ENCODE data around the gene CTNND2. TPM values are rescaled to one million over a fixed set of nuclear protein-coding genes. Genes with fewer than 3 reads are reported as not detected.

CTNND2 gene
- total and polyA plus RNA-seq, 9 of the 15 experiments (the other 6 are each of a cell fraction or from before 2014, with no cell fraction given): 0.03 to 0.35 TPM; not detected in 7

- Histone ChIP-seq H3K9me1 (ENCODE audit: control insufficient read depth, insufficient read depth, low read length) (no peaks in the 10 kb centered on the region), H3K79me2 (ENCODE audit: control insufficient read depth, insufficient read depth, low read length) (no peaks in the 10 kb centered on the region), H3K27ac (ENCODE audit: extremely low read depth, low read depth, low read length) (no peak overlapping the region), H3K4me3 (no peak overlapping the region), H3K4me2 (ENCODE audit: insufficient read depth, low read length) (no peak overlapping the region), H3K4me1 (replicated peaks in 1 of 2; ENCODE audit: control insufficient read depth in 2 of 2, insufficient read depth in 2 of 2, low read length in 2 of 2) (no peaks in the 10 kb centered on the region), H3K9me3 (replicated peaks; ENCODE audit: control insufficient read depth, insufficient read depth, low read depth, low read length) (no peaks in the 10 kb centered on the region), H2AFZ (ENCODE audit: low read depth, low read length) (no peak overlapping the region), H3K27me3 (ENCODE audit: control insufficient read depth in 2 of 2, insufficient read depth in 2 of 2, low read length in 2 of 2) (peaks cover 0 to 13% of the 10 kb centered on the region in 2 experiments; a peak in 2 of 5 replicates), H4K20me1 (replicated peaks; ENCODE audit: control insufficient read depth, insufficient read depth, low read length) (no peaks in the 10 kb centered on the region; the same call in 1 of the 2 replicates), H3K9ac (ENCODE audit: insufficient read depth in 1 of 2, low read depth in 2 of 2, low read length in 2 of 2) (no peak overlapping the region), H3K36me3 (ENCODE audit: control insufficient read depth, insufficient read depth, low read length) (no peaks in the 10 kb centered on the region)
- no peak for TF ChIP-seq ZNF830 (CRISPR knock-in tag; IDR thresholded peaks at IDR 0.05)
- TF ChIP-seq THAP7 (CRISPR knock-in tag; IDR thresholded peaks at IDR 0.05): no peak
- TF ChIP-seq ZNF324 (CRISPR knock-in tag; IDR thresholded peaks at IDR 0.05): no peak
- TF ChIP-seq SAFB (IDR thresholded peaks at IDR 0.05; ENCODE audit: borderline replicate concordance, low read depth, low read length): no peak
- no peak for TF ChIP-seq MCM7 (IDR thresholded peaks at IDR 0.05)
- no peak for TF ChIP-seq ELF2 (CRISPR knock-in tag; IDR thresholded peaks at IDR 0.05)
- no peak for TF ChIP-seq HNRNPLL (IDR thresholded peaks at IDR 0.05; ENCODE audit: low read depth, low read length, poor library complexity, severe bottlenecking)
- no peak for TF ChIP-seq FOXP1 (CRISPR knock-in tag; IDR thresholded peaks at IDR 0.05)
- TF ChIP-seq SMAD2 (IDR thresholded peaks at IDR 0.05; ENCODE audit: low read depth, low read length): no peak
- no peak for TF ChIP-seq CTBP1 (IDR thresholded peaks at IDR 0.05; ENCODE audit: borderline replicate concordance)
- no peak for TF ChIP-seq E4F1 (CRISPR knock-in tag; IDR thresholded peaks at IDR 0.05; ENCODE audit: borderline replicate concordance)
- TF ChIP-seq ZNF253 (CRISPR knock-in tag; conservative IDR thresholded peaks at IDR 0.05): no peak
- no peak for TF ChIP-seq BRD9 (IDR thresholded peaks at IDR 0.05; ENCODE audit: low read depth, partially characterized antibody)
- no peak for TF ChIP-seq HMG20B (CRISPR knock-in tag; IDR thresholded peaks at IDR 0.05)
- no peak for TF ChIP-seq TCF7L2 (IDR thresholded peaks at IDR 0.05; ENCODE audit: low read depth, low read length)
- TF ChIP-seq ZBTB17 (CRISPR knock-in tag; IDR thresholded peaks at IDR 0.05): no peak
- TF ChIP-seq GABPB2 (CRISPR knock-in tag; conservative IDR thresholded peaks at IDR 0.05): no peak
- no peak for TF ChIP-seq ZNF766 (CRISPR knock-in tag; conservative IDR thresholded peaks at IDR 0.05)
- TF ChIP-seq ZNF695 (CRISPR knock-in tag; IDR thresholded peaks at IDR 0.05): no peak
- TF ChIP-seq NCOA6 (IDR thresholded peaks at IDR 0.05): no peak
- FAIRE-seq (no peak), ATAC-seq (no peak), DNase-seq (ENCODE audit: extremely low read depth in 1 of 4, low spot score in 3 of 4) (no peak)
- ChIA-PET POLR2A (interaction anchor here (1.4 kb wide), 1 partner anchor 9 kb away, joined by 3 read pairs; no protein-coding TSS in a partner anchor), CTCF (ENCODE audit: low intra/inter-chr PET ratio) (no interaction called here)
- in situ Hi-C loops (cut with MboI) (no loop called here), intact Hi-C loops (cut with micrococcal nuclease) (no loop called here)
- BruUV-seq (replicated peaks): no TSS peak
These were observed 968.7 kb downstream of the CTNND2 start for GRCh38 chr5:10935536-10935935.

All from K562 (cell line).